Skeletal muscle satellite cell (primary cell): ENCODE data around the gene UBE2L6. TPM values are rescaled to one million over a fixed set of nuclear protein-coding genes. Genes with fewer than 3 reads are reported as not detected.

Experiments
- H3K27me3 ChIP-seq: 2 replicates; pipeline ENCODE4 v1.7.0; 2013; ENCODE audit warnings: low read length; ENCODE audit not compliant: control insufficient read depth, insufficient read depth
- H3K36me3 ChIP-seq: 2 replicates; pipeline ENCODE4 v1.7.0; 2013; ENCODE audit warnings: mild to moderate bottlenecking, control low read depth, low read length; ENCODE audit not compliant: insufficient read depth
- H3K4me1 ChIP-seq: 2 replicates; pipeline ENCODE4 v1.7.0; 2013; ENCODE audit warnings: low read length; ENCODE audit not compliant: control insufficient read depth, insufficient read depth
- H3K4me2 ChIP-seq: 2 replicates; pipeline ENCODE4 v1.7.0; 2013; ENCODE audit warnings: mild to moderate bottlenecking, low read length
- H3K4me3 ChIP-seq: 2 replicates; pipeline ENCODE4 v1.7.0; 2013; ENCODE audit warnings: low read length
- H3K9ac ChIP-seq: 2 replicates; pipeline ENCODE4 v1.7.0; 2013; ENCODE audit warnings: mild to moderate bottlenecking, low read depth, low read length, moderate library complexity
- H3K9me3 ChIP-seq: replicated peaks from 2 replicates; pipeline ENCODE4 v1.7.0; 2013; ENCODE audit warnings: mild to moderate bottlenecking, control low read depth, low read length
- total RNA-seq: library from RNA; depleted of rRNA; stranded (reverse); fragments of >200 nt; gene quantifications from 2 replicates; pipeline ENCODE4 v1.2.3, GENCODE V29; 2012; rRNA removed

The UBE2L6 gene
- total RNA-seq = 62.5 and 65.4 TPM in 2 replicates

DNA sequence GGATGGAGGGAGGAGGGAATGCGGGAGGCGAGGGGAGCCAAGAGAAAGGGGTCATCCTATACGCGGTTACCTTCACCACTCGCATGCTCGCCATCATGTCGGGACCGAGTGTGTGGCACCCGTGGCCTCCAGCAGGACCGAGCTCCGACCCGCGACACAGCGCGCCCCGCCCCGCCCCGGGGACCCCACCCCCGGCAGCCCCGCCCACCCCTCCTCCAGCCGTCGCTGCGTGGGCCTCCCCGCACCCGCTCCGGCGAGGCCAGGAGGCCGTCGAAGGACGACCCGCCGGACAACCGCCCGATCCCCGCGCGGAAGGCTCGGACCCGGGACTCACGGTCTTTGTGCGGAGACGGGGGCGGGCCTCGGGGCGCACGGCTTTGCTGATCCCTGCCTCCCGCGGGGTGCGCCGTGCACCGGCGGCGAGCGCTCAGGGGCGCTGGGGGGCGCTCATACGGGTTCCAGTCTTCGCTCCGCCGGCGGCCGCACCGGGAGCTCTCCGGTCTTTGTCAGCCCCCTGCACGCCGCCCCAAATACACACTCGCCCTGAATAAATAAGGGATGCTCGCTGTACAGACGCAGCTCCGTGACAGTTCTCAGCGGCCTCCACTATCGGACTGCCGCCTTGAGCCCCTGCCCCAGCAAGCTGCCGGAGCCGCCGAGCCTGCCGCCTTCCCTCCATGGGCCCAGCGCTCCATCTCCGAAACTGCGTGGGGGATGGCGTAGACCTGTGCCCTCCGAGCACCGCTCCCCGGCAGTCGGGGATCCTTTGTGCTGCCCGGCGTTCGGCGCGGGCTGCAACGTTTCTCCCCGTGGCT lies at the start of gene UBE2L6:
UBE2L6 (minus strand) TSS at position 158 of the 815 bp plus-strand sequence; CDS start at position 97, 61 bp downstream.
- H3K4me1 ChIP-seq = peaks cover 21% of the 10 kb centered on the region
- peak within 1 kb of the TSS; percentile 99 for H3K4me2 ChIP-seq
- H3K9ac ChIP-seq = peak within 1 kb of the TSS; percentile 85
- no peaks in the 10 kb centered on the region for H3K9me3 ChIP-seq
- no peaks in the 10 kb centered on the region for H3K27me3 ChIP-seq
- H3K36me3 ChIP-seq = no peaks in the 10 kb centered on the region
- peak within 1 kb of the TSS; percentile 95 for H3K4me3 ChIP-seq

DNA sequence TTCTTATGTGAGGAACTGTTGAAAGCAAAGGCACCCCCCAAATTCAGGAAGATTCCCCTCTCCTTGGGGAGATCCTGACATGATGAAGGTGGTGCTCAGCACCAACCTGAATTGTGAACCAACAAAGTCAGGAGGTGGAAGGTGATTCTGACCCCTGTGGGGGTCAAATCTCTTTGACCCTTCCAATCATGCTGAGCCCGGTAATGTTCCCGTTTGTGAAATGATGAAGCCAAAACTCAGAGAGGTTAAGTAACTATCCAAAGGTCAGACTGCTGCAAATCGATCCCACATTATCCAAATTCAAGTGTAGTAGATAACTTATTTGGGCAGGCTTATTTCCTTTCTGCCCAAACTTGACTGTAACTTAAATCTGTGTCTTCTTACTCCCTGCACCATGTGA lies 49.1 kb upstream of the UBE2L6 start:
- H3K9ac ChIP-seq = no peak overlapping the region
- H3K9me3 ChIP-seq = no peaks in the 10 kb centered on the region
- no peaks in the 10 kb centered on the region for H3K36me3 ChIP-seq
- H3K4me3 ChIP-seq = no peak overlapping the region
- no peaks in the 10 kb centered on the region for H3K4me1 ChIP-seq
- H3K27me3 ChIP-seq = peaks cover 25% of the 10 kb centered on the region
- no peak overlapping the region for H3K4me2 ChIP-seq

DNA sequence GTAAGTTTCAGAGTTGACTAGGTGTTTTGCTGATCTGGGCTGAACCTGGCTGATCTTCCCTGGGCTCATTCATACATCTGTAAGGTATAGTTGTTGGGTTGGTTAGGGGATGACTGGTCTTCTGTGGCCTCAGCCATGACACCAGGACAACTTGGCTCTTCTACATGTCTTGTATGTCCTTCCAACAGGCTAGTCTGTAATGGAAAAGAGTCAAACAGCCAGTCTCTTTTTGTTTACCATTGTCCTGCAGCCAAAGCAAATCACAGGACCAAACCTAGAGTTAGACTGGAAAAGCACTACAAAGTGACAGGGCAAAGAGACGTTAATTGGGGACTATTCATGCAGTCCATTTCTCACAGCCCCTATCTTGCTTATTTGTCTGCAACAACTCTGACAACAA lies 47.8 kb upstream of the UBE2L6 start:
- Histone ChIP-seq H3K4me3 (no peak overlapping the region), H3K9me3 (no peaks in the 10 kb centered on the region), H3K4me1 (no peaks in the 10 kb centered on the region), H3K36me3 (no peaks in the 10 kb centered on the region), H3K4me2 (no peak overlapping the region), H3K9ac (no peak overlapping the region), H3K27me3 (peaks cover 34% of the 10 kb centered on the region)

DNA sequence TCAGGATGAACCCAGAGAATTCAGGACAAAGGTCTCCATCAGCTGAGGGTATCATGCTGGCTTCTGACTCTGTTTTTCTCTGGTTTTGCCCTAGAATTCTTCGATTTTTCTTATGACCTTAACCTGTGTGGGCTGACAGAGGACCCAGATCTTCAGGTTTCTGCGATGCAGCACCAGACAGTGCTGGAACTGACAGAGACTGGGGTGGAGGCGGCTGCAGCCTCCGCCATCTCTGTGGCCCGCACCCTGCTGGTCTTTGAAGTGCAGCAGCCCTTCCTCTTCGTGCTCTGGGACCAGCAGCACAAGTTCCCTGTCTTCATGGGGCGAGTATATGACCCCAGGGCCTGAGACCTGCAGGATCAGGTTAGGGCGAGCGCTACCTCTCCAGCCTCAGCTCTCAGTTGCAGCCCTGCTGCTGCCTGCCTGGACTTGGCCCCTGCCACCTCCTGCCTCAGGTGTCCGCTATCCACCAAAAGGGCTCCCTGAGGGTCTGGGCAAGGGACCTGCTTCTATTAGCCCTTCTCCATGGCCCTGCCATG lies 46.8 kb upstream of the UBE2L6 start:
- Histone ChIP-seq H3K9me3 (no peaks in the 10 kb centered on the region), H3K36me3 (no peaks in the 10 kb centered on the region), H3K9ac (no peak overlapping the region), H3K27me3 (peaks cover 34% of the 10 kb centered on the region), H3K4me3 (no peak overlapping the region), H3K4me1 (no peaks in the 10 kb centered on the region), H3K4me2 (no peak overlapping the region)

DNA sequence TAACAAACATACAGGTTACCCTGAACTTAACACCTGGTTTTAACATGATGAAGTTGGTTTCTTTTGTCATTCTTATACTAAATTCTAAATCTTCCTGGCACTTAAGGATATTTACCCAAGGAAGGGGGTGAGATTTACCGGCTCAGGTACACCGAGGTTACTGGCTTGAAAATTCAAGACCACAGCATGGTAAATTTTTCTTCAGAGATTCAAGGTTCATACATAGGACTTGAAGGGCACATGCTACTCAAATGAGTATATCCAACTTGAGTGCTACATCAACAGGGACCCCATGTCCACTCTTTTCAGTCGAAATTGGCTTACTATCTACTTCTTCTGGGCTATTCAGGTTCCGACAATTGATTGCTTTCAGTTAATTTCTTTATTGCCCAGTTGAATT lies 42.7 kb upstream of the UBE2L6 start:
- H3K9me3 ChIP-seq = no peaks in the 10 kb centered on the region
- H3K27me3 ChIP-seq = peaks cover 55% of the 10 kb centered on the region
- H3K36me3 ChIP-seq = no peaks in the 10 kb centered on the region

DNA sequence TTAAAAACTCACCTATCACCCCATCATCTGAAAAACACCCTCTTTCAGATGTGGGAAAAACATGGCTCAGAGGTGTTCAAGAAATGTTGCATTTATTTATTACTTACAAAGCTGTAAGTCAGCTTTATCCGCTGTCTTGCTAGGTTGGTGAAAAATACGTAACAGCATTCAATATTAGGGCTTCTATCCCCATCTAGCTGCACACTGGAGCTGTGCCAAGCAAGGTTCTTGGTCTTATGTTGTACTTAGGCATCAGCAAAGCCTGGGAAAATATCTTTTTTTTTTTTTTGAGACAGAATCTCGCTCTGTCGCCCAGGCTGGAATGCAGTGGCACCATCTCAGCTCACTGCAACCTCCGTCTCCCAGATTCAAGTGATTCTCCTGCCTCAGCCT lies 37.6 kb upstream of the UBE2L6 start:
- H3K4me2 ChIP-seq = no peak overlapping the region
- no peaks in the 10 kb centered on the region for H3K9me3 ChIP-seq
- no peaks in the 10 kb centered on the region for H3K4me1 ChIP-seq
- no peaks in the 10 kb centered on the region for H3K36me3 ChIP-seq
- no peak overlapping the region for H3K4me3 ChIP-seq
- peaks cover 30% of the 10 kb centered on the region for H3K27me3 ChIP-seq
- H3K9ac ChIP-seq = no peak overlapping the region

More for the DNA sequence above, 42.7 kb upstream of the UBE2L6 start:
- Histone ChIP-seq H3K4me3 (no peak overlapping the region), H3K9ac (no peak overlapping the region), H3K4me1 (no peaks in the 10 kb centered on the region), H3K4me2 (no peak overlapping the region)

DNA sequence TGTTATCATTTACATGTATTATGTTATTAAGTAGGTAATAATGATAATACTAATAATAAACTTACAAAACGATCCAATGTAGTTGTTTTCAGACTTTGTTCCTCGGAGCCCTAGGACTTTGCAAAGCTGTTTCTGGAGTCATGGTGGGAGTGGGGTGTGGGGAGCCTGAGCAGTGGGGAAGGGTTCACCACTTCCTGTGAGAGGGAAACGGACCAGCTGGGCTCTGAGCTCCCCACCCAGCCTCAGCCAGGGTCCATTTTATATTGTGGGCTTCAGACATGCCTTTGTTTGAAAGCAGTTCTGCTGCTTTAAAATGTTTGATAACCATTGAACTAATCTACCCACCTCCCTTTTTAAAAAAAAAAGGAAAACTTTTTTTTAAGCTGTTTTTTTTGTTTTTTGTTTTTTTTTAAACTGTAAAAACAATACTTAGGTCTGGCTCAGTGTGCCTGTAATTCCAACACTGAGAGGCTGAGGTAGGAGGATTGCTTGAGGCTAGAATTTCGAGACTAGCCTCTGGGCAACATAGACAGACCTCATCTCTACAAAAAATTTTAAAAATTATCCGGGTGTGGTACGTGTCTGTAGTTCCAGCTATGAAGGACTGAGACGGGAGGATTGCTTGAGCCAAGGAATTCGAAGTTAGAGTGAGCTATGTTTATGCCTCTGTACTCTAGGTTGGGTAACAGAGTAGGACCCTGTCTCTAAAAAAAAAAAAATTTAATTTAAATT lies 37.0 kb upstream of the UBE2L6 start:
- H3K27me3 ChIP-seq = peaks cover 30% of the 10 kb centered on the region
- H3K9me3 ChIP-seq = no peaks in the 10 kb centered on the region
- H3K36me3 ChIP-seq = no peaks in the 10 kb centered on the region
- H3K4me3 ChIP-seq = no peak overlapping the region
- H3K4me2 ChIP-seq = no peak overlapping the region
- no peaks in the 10 kb centered on the region for H3K4me1 ChIP-seq
- H3K9ac ChIP-seq = no peak overlapping the region

DNA sequence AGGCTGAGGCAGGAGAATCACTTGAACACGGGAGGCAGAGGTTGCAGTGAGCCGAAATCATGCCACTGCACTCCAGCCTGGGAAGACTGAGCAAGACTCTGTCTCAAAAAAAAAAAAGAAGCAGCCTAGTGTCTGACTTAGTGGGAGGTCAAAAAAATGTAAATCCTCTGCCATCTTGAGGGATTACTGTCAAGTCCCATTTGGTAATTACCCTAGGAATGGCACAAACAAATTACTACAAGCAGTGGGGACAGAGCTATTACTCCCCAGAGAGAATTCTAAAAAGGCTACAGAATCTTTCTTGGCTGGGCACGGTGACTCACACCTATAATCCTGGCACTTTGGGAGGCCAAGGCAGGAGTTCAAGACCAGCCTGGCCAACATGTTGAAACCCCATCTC lies 33.8 kb upstream of the UBE2L6 start:
- Histone ChIP-seq H3K9me3 (no peaks in the 10 kb centered on the region), H3K4me2 (no peak overlapping the region), H3K36me3 (no peaks in the 10 kb centered on the region), H3K27me3 (peaks cover 16% of the 10 kb centered on the region), H3K9ac (no peak overlapping the region), H3K4me3 (no peak overlapping the region), H3K4me1 (peaks cover 13% of the 10 kb centered on the region)

DNA sequence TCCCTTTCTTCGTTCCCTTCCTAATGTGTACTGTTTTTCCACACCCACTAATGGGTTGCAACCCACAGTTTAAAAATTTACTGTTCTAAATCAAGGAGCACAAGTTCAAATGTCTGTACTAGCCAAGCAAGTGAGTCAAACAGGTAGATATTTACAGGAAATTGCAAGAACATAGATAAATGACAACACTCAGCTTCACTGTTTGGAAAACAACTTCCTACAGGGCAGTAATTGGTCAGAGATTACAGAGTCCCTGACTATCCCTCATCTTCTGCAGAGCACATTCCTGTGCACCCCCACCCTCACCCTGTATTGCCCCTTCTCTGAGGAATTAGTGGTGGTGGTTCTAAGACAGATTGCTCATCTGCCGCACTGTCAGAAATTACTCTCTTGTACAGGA lies 31.9 kb upstream of the UBE2L6 start:
- no peak overlapping the region for H3K4me3 ChIP-seq
- H3K27me3 ChIP-seq = peaks cover 25% of the 10 kb centered on the region
- H3K9ac ChIP-seq = no peak overlapping the region
- peaks cover 13% of the 10 kb centered on the region for H3K4me1 ChIP-seq
- H3K4me2 ChIP-seq = no peak overlapping the region
- no peaks in the 10 kb centered on the region for H3K36me3 ChIP-seq
- H3K9me3 ChIP-seq = no peaks in the 10 kb centered on the region

DNA sequence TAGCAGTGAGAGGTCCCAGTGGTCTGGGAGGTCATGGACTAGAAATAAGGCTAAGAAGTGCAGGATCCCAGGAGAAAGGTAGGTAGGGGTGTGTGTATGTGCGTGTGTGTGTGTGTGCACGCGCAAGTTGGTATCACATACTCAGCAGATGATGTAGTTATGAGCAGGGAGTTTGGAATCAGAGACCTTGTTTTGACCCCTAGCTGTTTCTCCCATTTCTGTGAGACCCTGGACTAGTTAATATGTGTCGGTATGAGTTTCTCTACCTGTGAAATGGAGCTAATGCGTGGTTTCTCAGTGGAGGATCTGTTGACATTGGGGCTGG lies 31.3 kb upstream of the UBE2L6 start:
- peaks cover 13% of the 10 kb centered on the region for H3K4me1 ChIP-seq
- peak overlapping the region; percentile 63 for H3K4me3 ChIP-seq
- H3K9ac ChIP-seq = no peak overlapping the region
- H3K36me3 ChIP-seq = no peaks in the 10 kb centered on the region
- H3K27me3 ChIP-seq = peaks cover 31% of the 10 kb centered on the region
- no peaks in the 10 kb centered on the region for H3K9me3 ChIP-seq
- H3K4me2 ChIP-seq = peak overlapping the region; percentile 59

DNA sequence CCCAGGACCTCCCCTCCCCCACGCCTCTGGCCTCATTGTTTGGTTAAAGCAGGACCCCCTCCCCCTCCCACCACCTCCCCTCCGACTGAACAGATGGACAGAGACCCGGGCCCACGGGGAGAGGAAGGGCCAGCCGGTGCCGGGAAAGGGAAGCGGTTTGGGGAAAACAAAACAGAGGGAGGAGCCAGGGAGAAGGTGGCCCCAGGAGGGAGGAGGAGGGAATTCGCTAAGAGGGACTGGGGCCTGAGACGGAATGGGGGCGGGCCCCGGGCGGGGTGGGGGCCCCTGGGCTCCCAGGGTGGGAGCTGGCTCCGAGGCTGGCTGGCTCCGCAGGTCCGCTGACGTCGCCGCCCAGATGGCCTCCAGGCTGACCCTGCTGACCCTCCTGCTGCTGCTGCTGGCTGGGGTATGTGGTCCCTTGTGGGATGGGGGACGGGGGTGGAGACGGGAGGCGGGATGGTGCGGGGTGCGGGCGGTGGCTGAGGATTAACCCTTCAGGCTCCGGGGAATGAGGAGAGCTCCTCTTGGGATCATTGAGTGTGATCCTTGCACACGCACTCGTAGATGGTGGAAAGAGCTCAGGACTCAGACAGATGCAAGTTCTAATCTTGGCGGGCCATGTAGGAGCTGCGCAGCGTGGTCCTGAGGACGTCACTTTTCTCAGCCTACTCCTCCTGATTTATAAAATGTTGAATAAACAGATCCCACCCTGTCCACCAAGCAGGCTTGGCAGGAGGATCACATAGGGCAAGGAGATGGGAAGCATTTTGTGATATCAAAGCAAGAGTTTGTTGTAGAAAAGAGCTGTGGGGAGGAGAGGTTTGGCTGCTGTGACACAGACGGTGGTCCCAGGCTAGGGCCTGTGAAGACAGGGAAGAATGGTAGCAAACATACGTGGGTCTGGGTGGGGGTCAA lies 30.7 kb upstream of the UBE2L6 start:
- Histone ChIP-seq H3K36me3 (no peaks in the 10 kb centered on the region), H3K4me3 (peak overlapping the region; percentile 63), H3K4me2 (peak overlapping the region; percentile 59), H3K9me3 (no peaks in the 10 kb centered on the region), H3K27me3 (peaks cover 37% of the 10 kb centered on the region), H3K4me1 (peaks cover 13% of the 10 kb centered on the region), H3K9ac (peak overlapping the region; percentile 35)
